ENCODE measurements around the gene AGRN. TPM values are rescaled to one million over a fixed set of nuclear protein-coding genes. Genes with fewer than 3 reads are reported as not detected.

Gene AGRN
- total RNA-seq, 4 donors from 2014 or later = 50.6 to 84.8 (median 71.1) TPM

GRCh38 chr1:1046767-1047166 lies 26.8 kb downstream of the AGRN start:
- H3K36me3 ChIP-seq = peaks cover 72% of the 10 kb centered on the region
- H3K4me1 ChIP-seq = peaks cover 3% of the 10 kb centered on the region
- WGBS = 94% methylated on average over 20 of the region's 26 CpGs
- no peak for TF ChIP-seq POLR2AphosphoS5 (IDR thresholded peaks at IDR 0.05)
- TF ChIP-seq EP300 (IDR thresholded peaks at IDR 0.05) = no peak
- no peak for TF ChIP-seq CTCF (IDR thresholded peaks at IDR 0.05)
- H3K27me3 ChIP-seq = no peaks in the 10 kb centered on the region
- DNase-seq (ENCODE audit: low spot score in 2 of 2) = no peak
- no peaks in the 10 kb centered on the region for H3K9me3 ChIP-seq
- no peak overlapping the region for H3K4me3 ChIP-seq
- H3K27ac ChIP-seq = no peak overlapping the region

GRCh38 chr1:1047407-1047806 lies 27.5 kb downstream of the AGRN start:
- DNase-seq (ENCODE audit: low spot score in 2 of 2) = no peak
- Histone ChIP-seq H3K36me3 (peaks cover 76% of the 10 kb centered on the region), H3K27me3 (no peaks in the 10 kb centered on the region), H3K27ac (no peak overlapping the region), H3K9me3 (no peaks in the 10 kb centered on the region), H3K4me3 (no peak overlapping the region), H3K4me1 (peaks cover 3% of the 10 kb centered on the region)
- 95% methylated on average over 8 of the region's 19 CpGs for WGBS
- TF ChIP-seq POLR2A (IDR thresholded peaks at IDR 0.05) (no peak), POLR2AphosphoS5 (IDR thresholded peaks at IDR 0.05) (no peak), EP300 (IDR thresholded peaks at IDR 0.05) (no peak), CTCF (IDR thresholded peaks at IDR 0.05) (no peak)

GRCh38 chr1:1047963-1048362 lies 28.0 kb downstream of the AGRN start:
- WGBS = 94% methylated on average over 10 of the region's 25 CpGs
- Histone ChIP-seq H3K4me3 (no peak overlapping the region), H3K4me1 (peaks cover 3% of the 10 kb centered on the region), H3K36me3 (peaks cover 77% of the 10 kb centered on the region), H3K27ac (no peak overlapping the region), H3K9me3 (no peaks in the 10 kb centered on the region), H3K27me3 (no peaks in the 10 kb centered on the region)
- TF ChIP-seq EP300 (IDR thresholded peaks at IDR 0.05) (no peak), CTCF (IDR thresholded peaks at IDR 0.05) (no peak), POLR2A (IDR thresholded peaks at IDR 0.05) (no peak), POLR2AphosphoS5 (IDR thresholded peaks at IDR 0.05) (no peak)
- no peak for DNase-seq (ENCODE audit: low spot score in 2 of 2)

GRCh38 chr1:1048765-1049164 lies 28.8 kb downstream of the AGRN start:
- Histone ChIP-seq H3K4me1 (peaks cover 3% of the 10 kb centered on the region), H3K36me3 (peaks cover 77% of the 10 kb centered on the region), H3K4me3 (no peak overlapping the region), H3K9me3 (no peaks in the 10 kb centered on the region), H3K27me3 (no peaks in the 10 kb centered on the region), H3K27ac (no peak overlapping the region)
- DNase-seq (ENCODE audit: low spot score in 2 of 2) = no peak
- 86% methylated on average over 16 of the region's 28 CpGs for WGBS
- no peak for TF ChIP-seq POLR2A (IDR thresholded peaks at IDR 0.05)
- no peak for TF ChIP-seq POLR2AphosphoS5 (IDR thresholded peaks at IDR 0.05)
- TF ChIP-seq CTCF (IDR thresholded peaks at IDR 0.05) = no peak
- TF ChIP-seq EP300 (IDR thresholded peaks at IDR 0.05) = no peak

DNA sequence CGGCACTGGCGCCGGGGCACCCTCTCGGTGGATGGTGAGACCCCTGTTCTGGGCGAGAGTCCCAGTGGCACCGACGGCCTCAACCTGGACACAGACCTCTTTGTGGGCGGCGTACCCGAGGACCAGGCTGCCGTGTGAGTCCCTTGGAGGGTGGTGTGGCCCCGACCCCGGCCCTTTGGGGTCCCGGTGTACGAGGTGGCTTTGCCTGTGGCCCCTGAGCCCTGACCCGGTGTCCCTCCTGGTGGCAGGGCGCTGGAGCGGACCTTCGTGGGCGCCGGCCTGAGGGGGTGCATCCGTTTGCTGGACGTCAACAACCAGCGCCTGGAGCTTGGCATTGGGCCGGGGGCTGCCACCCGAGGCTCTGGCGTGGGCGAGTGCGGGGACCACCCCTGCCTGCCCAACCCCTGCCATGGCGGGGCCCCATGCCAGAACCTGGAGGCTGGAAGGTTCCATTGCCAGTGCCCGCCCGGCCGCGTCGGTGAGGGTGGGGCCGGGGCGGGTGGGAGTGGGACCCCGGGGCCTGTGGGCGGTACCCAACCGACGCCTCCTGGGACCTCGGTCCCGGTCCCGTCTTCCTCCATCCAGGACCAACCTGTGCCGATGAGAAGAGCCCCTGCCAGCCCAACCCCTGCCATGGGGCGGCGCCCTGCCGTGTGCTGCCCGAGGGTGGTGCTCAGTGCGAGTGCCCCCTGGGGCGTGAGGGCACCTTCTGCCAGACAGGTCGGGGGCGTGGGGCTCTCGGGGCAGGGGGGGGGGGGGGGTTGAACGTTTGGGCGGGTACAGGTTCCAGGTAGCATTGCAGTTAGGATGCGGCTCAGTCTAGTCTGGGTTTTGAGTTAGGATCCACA lies 29.6 kb downstream of the AGRN start:
- Histone ChIP-seq H3K9me3 (no peaks in the 10 kb centered on the region), H3K27ac (no peak overlapping the region), H3K27me3 (no peaks in the 10 kb centered on the region), H3K4me1 (peaks cover 3% of the 10 kb centered on the region), H3K36me3 (peaks cover 77% of the 10 kb centered on the region), H3K4me3 (no peak overlapping the region)
- DNase-seq (ENCODE audit: low spot score in 2 of 2) = no peak
- 87% methylated on average over 26 of the region's 57 CpGs for WGBS
- TF ChIP-seq POLR2AphosphoS5 (IDR thresholded peaks at IDR 0.05) (no peak), POLR2A (IDR thresholded peaks at IDR 0.05) (no peak), EP300 (IDR thresholded peaks at IDR 0.05) (no peak), CTCF (IDR thresholded peaks at IDR 0.05) (no peak)

Data from suprapubic skin (tissue), 4 donors.